ENCODE data around the gene ZMYND11.

Gene ZMYND11

GRCh38 chr10:135132-135600 is at the start of gene ZMYND11:
Gene ZMYND11, plus strand, starts transcription at chr10:135455. Its CDS starts 44,558 bp downstream, at chr10:180013.
- peak; percentile 89 for DNase-seq (ENCODE audit: low spot score)

- DNase-seq (ENCODE audit: low spot score) = no peak
Measured at GRCh38 chr10:86031-86430, 49.2 kb upstream of the ZMYND11 start.

GRCh38 chr10:87177-88080 is 47.8 kb upstream of the ZMYND11 start:
- DNase-seq (ENCODE audit: low spot score) = no peak

GRCh38 chr10:88253-88652 is 47.0 kb upstream of the ZMYND11 start:
- DNase-seq (ENCODE audit: low spot score) = no peak

- DNase-seq (ENCODE audit: low spot score) = no peak
Measured at GRCh38 chr10:89248-89647, 46.0 kb upstream of the ZMYND11 start.

- DNase-seq (ENCODE audit: low spot score) = no peak
Measured at GRCh38 chr10:90161-90560, 45.1 kb upstream of the ZMYND11 start.

- DNase-seq (ENCODE audit: low spot score) = no peak
Measured at GRCh38 chr10:91313-91712, 43.9 kb upstream of the ZMYND11 start.

GRCh38 chr10:92153-92552 is 43.1 kb upstream of the ZMYND11 start:
- no peak for DNase-seq (ENCODE audit: low spot score)

- no peak for DNase-seq (ENCODE audit: low spot score)
Measured at GRCh38 chr10:92846-93245, 42.4 kb upstream of the ZMYND11 start.

GRCh38 chr10:94613-95012 is 40.6 kb upstream of the ZMYND11 start:
- DNase-seq (ENCODE audit: low spot score) = no peak

GRCh38 chr10:95356-96115 is 39.7 kb upstream of the ZMYND11 start:
- DNase-seq (ENCODE audit: low spot score) = no peak

GRCh38 chr10:96466-96865 is 38.8 kb upstream of the ZMYND11 start:
- no peak for DNase-seq (ENCODE audit: low spot score)

GRCh38 chr10:104416-104815 is 30.8 kb upstream of the ZMYND11 start:
- no peak for DNase-seq (ENCODE audit: low spot score)

- no peak for DNase-seq (ENCODE audit: low spot score)
Measured at GRCh38 chr10:104862-105565, 30.2 kb upstream of the ZMYND11 start.

GRCh38 chr10:105806-106205 is 29.4 kb upstream of the ZMYND11 start:
- no peak for DNase-seq (ENCODE audit: low spot score)

GRCh38 chr10:106740-107139 is 28.5 kb upstream of the ZMYND11 start:
- no peak for DNase-seq (ENCODE audit: low spot score)

- DNase-seq (ENCODE audit: low spot score) = no peak
Measured at GRCh38 chr10:112246-112645, 23.0 kb upstream of the ZMYND11 start.

GRCh38 chr10:124874-125273 is 10.4 kb upstream of the ZMYND11 start:
- DNase-seq (ENCODE audit: low spot score) = no peak

- DNase-seq (ENCODE audit: low spot score) = no peak
Measured at GRCh38 chr10:127612-128432, 7.4 kb upstream of the ZMYND11 start.

- DNase-seq (ENCODE audit: low spot score) = peak; percentile 33
Measured at GRCh38 chr10:129810-130209, 5.4 kb upstream of the ZMYND11 start.
